Ovary (tissue), 9 donors: Measurements from ENCODE around the gene MAZ. TPM values are rescaled to one million over a fixed set of nuclear protein-coding genes. Genes with fewer than 3 reads are reported as not detected.

Experiments used
- DNase-seq, 5 donors: peaks; one replicate each; pipeline ENCODE4 v3.0.0-alpha.2; 2019 to 2020
- H3K27ac ChIP-seq, 2 donors: fragments of 200-600 bp; one replicate each; pipeline versions ENCODE4 v1.5.1 to v1.8.0; 2019 to 2022
- H3K27me3 ChIP-seq: fragments of 200-600 bp; one replicate; pipeline ENCODE4 v1.8.0; 2022
- H3K36me3 ChIP-seq: fragments of 200-600 bp; sonication (generic); one replicate; pipeline ENCODE4 v1.5.1; 2019
- H3K4me1 ChIP-seq: one replicate; pipeline ENCODE4 v1.8.1; 2013; ENCODE audit warnings: mild to moderate bottlenecking, moderate library complexity; ENCODE audit not compliant: insufficient read depth
- H3K4me3 ChIP-seq: fragments of 200-600 bp; sonication (generic); one replicate; pipeline ENCODE4 v1.5.1; 2017
- H3K9me3 ChIP-seq, 2 donors: fragments of 200-600 bp in 1 of 2; sonication (generic) in 1 of 2; one replicate each; pipeline versions ENCODE4 v1.5.1 to v1.8.1; 2013 to 2019; ENCODE audit warnings: mild to moderate bottlenecking in 1 of 2, moderate library complexity in 1 of 2
- CTCF ChIP-seq, 3 donors: fragments of 450-650 bp in 2 of 3; fragments of 200-600 bp in 1 of 3; IDR thresholded peaks; one replicate each; pipeline versions ENCODE4 v1.5.1 to v1.8.0; 2016 to 2022; ENCODE audit warnings: antibody characterized with exemption in 3 of 3, mild to moderate bottlenecking in 1 of 3
- EP300 ChIP-seq: sonication (generic); formaldehyde crosslinking; IDR thresholded peaks from one replicate; pipeline ENCODE4 v1.6.1; 2017; ENCODE audit warnings: antibody characterized with exemption
- POLR2A ChIP-seq: fragments of 450-650 bp; IDR thresholded peaks from one replicate; pipeline ENCODE4 v1.6.1; 2017; ENCODE audit warnings: antibody characterized with exemption, mild to moderate bottlenecking, moderate library complexity
- WGBS, 3 donors: extraction: QIAGEN DNeasy Blood & Tissue Kit in 1 of 3; methylation state at CpG; one replicate each; pipeline versions ENCODE4 v1.1.5 to v1.1.7; 2013 to 2017; 5-methylcytosine and 5-hydroxymethylcytosine counted together
- intact Hi-C, 4 donors: fragments of 100-400 bp; cut with DNase I; formaldehyde crosslinking; loops; one replicate each; pipeline versions ENCODE4 v1.11.0 to v1.15.1; 2022 to 2023
- polyA plus RNA-seq, 2 donors: library from polyadenylated mRNA; stranded (reverse); fragments of 200-250 nt in 1 of 2; fragments of 350-450 nt in 1 of 2; fragmentation: Illumina TruSeq in 1 of 2; extraction: RNeasy Lipid Tissue Mini Kit (QIAGEN cat#74804) in 1 of 2; gene quantifications; one replicate each; pipeline ENCODE4 v1.2.3, GENCODE V29; 2013 to 2014
- total RNA-seq, 7 donors: library from RNA; depleted of rRNA in 2 of 7; stranded (reverse); fragments of >200 nt in 2 of 7; fragmentation: NEBNext Ultra II Directional in 3 of 7; extraction: Animal tissue kit (Norgen Biotek cat#: 25700) in 3 of 7; gene quantifications; one replicate each; pipeline versions ENCODE4 v1.1.0 to v1.2.4, GENCODE V29; 2016 to 2023
- donor health status: DM: no; HTN: no; CAD: no; lungs with moderate emphysema.
- donor health status: DM: no; HTN: no; CAD: no.
- donor health status: Bipolar disorder and iron deficiency.
- donor health status: DM: yes; HTN: yes; CAD: no.
- donor health status: DM: no; HTN: no; CAD: no.
- donor health status: DM: yes; HTN: yes; CAD: no.

The MAZ gene
- total and polyA plus RNA-seq, 9 donors: 50.6 to 256 (median 167) TPM

- Histone ChIP-seq H3K27me3 (no peaks in the 10 kb centered on the region), H3K27ac (peak overlapping the region; percentile 42 to 82), H3K9me3 (no peaks in the 10 kb centered on the region), H3K4me3 (no peak overlapping the region), H3K4me1 (peaks cover 8% of the 10 kb centered on the region), H3K36me3 (no peaks in the 10 kb centered on the region)
- WGBS, 3 donors: 35 to 37% (median 36%) methylated on average over 10 of the region's 10 CpGs
- no peak for TF ChIP-seq POLR2A
- no peak for TF ChIP-seq EP300
- TF ChIP-seq CTCF (IDR thresholded peaks at IDR 0.05): no peak
- DNase-seq: peak in 3 of 5 donors; percentile 37 to 62 (median 48)
- intact Hi-C loops: no loop called here
Measured at GRCh38 chr16:29840240-29840639, 33.9 kb downstream of the MAZ start.

DNA sequence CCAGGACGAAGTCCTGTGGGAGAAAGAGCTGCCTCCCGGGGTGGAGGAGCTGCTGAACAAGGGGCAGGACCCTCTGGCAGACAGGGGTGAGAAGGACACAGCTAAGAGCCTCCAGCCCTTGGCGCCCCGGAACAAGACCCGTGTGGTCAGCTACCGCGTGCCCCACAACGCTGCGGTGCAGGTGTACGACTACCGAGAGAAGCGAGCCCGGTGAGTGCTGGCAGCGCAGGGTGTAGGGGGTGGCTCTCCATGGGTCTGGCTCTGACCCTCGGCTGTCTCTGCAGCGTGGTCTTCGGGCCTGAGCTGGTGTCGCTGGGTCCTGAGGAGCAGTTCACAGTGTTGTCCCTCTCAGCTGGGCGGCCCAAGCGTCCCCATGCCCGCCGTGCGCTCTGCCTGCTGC is 35.3 kb downstream of the MAZ start:
- Histone ChIP-seq H3K27ac (peak overlapping the region; percentile 2 to 82), H3K4me3 (no peak overlapping the region), H3K4me1 (peaks cover 8% of the 10 kb centered on the region), H3K36me3 (no peaks in the 10 kb centered on the region), H3K27me3 (no peaks in the 10 kb centered on the region), H3K9me3 (no peaks in the 10 kb centered on the region)
- intact Hi-C loops: no loop called here
- 86 to 90% (median 87%) methylated on average over 23 of the region's 23 CpGs for WGBS, 3 donors
- no peak for TF ChIP-seq EP300
- no peak for TF ChIP-seq CTCF (IDR thresholded peaks at IDR 0.05)
- TF ChIP-seq POLR2A: no peak
- no peak for DNase-seq

GRCh38 chr16:29842732-29843346 is 36.5 kb downstream of the MAZ start:
- Histone ChIP-seq H3K27me3 (no peaks in the 10 kb centered on the region), H3K4me3 (no peak overlapping the region), H3K9me3 (no peaks in the 10 kb centered on the region), H3K36me3 (no peaks in the 10 kb centered on the region), H3K4me1 (peaks cover 8% of the 10 kb centered on the region), H3K27ac (no peak overlapping the region)
- DNase-seq: no peak
- TF ChIP-seq EP300: no peak
- TF ChIP-seq POLR2A: no peak
- no peak for TF ChIP-seq CTCF (IDR thresholded peaks at IDR 0.05)
- 93 to 96% (median 95%) methylated on average over 9 of the region's 9 CpGs for WGBS, 3 donors
- intact Hi-C loops: no loop called here

- intact Hi-C loops: no loop called here
- WGBS, 3 donors: 91 to 93% (median 93%) methylated on average over 8 of the region's 8 CpGs
- H3K36me3 ChIP-seq: no peaks in the 10 kb centered on the region
- H3K27me3 ChIP-seq: no peaks in the 10 kb centered on the region
- H3K4me3 ChIP-seq: no peak overlapping the region
- no peak for DNase-seq
- TF ChIP-seq EP300 (no peak), CTCF (IDR thresholded peaks at IDR 0.05) (no peak)
- H3K27ac ChIP-seq: peak overlapping the region in 1 of 2 donors; percentile 5
- H3K9me3 ChIP-seq: no peaks in the 10 kb centered on the region
- H3K4me1 ChIP-seq: peaks cover 8% of the 10 kb centered on the region
Measured at GRCh38 chr16:29843931-29844330, 37.6 kb downstream of the MAZ start.
